ENCODE results near the gene UPP2.

Gene UPP2

GRCh38 chr2:158100411-158100810 is 1.3 kb upstream of the UPP2 start:
- in situ Hi-C loops (cut with HindIII; ENCODE audit: low sequenced_read_pairs), result no loop called here

DNA sequence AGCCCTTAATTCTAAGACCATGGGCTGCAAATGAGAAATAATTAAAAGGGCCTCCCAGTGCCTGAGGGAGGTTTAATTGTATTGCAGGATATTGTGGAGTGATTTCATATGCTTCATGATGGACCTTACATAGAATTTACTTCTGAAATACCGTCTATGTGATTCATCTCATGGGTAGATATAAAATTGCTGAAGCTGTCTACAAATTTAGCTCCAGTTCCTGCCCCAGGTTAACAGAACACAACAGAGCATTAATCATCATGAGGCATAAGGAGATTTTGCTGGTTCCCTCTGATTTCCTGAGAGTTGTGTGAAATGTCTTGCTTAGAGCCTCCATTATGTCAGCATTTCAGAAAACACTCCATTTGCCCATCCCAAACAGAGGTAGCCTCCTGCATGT is 770 bp downstream of the UPP2 start:
- in situ Hi-C loops (cut with HindIII; ENCODE audit: low sequenced_read_pairs), result no loop called here
- no peak for TF ChIP-seq CTCF (IDR thresholded peaks at IDR 0.05; ENCODE audit: low read depth, low read length)
- H3K4me3 ChIP-seq (ENCODE audit: low read depth, low read length), result no peak overlapping the region
- DNase-seq (ENCODE audit: low read depth, low spot score), result no peak

More at GRCh38 chr2:158100411-158100810, 1.3 kb upstream of the UPP2 start:
- TF ChIP-seq CTCF (IDR thresholded peaks at IDR 0.05; ENCODE audit: low read depth, low read length), result no peak
- H3K4me3 ChIP-seq (ENCODE audit: low read depth, low read length), result no peak overlapping the region
- DNase-seq (ENCODE audit: low read depth, low spot score), result no peak

- no peak for DNase-seq (ENCODE audit: low read depth, low spot score)
- H3K4me3 ChIP-seq (ENCODE audit: low read depth, low read length), result no peak overlapping the region
- no peak for TF ChIP-seq CTCF (IDR thresholded peaks at IDR 0.05; ENCODE audit: low read depth, low read length)
- in situ Hi-C loops (cut with HindIII; ENCODE audit: low sequenced_read_pairs), result no loop called here
These were observed 1.8 kb downstream of the UPP2 start for GRCh38 chr2:158103411-158104012.

- TF ChIP-seq CTCF (IDR thresholded peaks at IDR 0.05; ENCODE audit: low read depth, low read length), result no peak
- in situ Hi-C loops (cut with HindIII; ENCODE audit: low sequenced_read_pairs), result no loop called here
- no peak overlapping the region for H3K4me3 ChIP-seq (ENCODE audit: low read depth, low read length)
- no peak for DNase-seq (ENCODE audit: low read depth, low spot score)
These were observed 3.2 kb downstream of the UPP2 start for GRCh38 chr2:158104903-158105302.

DNA sequence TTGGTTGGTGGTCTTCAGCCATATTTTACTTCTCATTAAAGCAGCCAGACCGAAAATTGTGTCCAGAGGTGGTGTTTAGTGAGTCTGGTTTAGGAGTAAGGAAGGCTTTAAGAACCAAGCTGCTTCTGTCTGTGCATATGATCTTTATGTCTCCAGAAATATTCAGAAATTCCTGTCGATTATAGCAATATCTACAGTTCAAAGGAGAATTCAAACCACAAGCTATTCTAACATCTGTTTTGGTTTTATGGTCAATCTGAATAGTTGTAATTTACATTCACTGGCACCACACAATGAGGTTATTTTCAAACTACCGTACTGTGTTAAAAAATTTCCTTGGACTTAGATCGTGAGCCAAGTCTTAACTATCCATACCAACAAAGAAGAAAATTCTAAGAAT is 11.3 kb downstream of the UPP2 start:
- H3K4me3 ChIP-seq (ENCODE audit: low read depth, low read length), result no peak overlapping the region
- no peak for TF ChIP-seq CTCF (IDR thresholded peaks at IDR 0.05; ENCODE audit: low read depth, low read length)
- peak; percentile 15 for DNase-seq (ENCODE audit: low read depth, low spot score)
- in situ Hi-C loops (cut with HindIII; ENCODE audit: low sequenced_read_pairs), result no loop called here

GRCh38 chr2:158113741-158114295 is 12.1 kb downstream of the UPP2 start:
- DNase-seq (ENCODE audit: low read depth, low spot score), result no peak
- in situ Hi-C loops (cut with HindIII; ENCODE audit: low sequenced_read_pairs), result no loop called here
- no peak overlapping the region for H3K4me3 ChIP-seq (ENCODE audit: low read depth, low read length)
- no peak for TF ChIP-seq CTCF (IDR thresholded peaks at IDR 0.05; ENCODE audit: low read depth, low read length)

All from astrocyte of the spinal cord (primary cell).